Heart left ventricle (tissue), 13 donors: ENCODE data around the gene CES1.

Source experiments
- CTCF ChIP-seq, 12 donors: fragments of 200-600 bp; sonication (generic) in 4 of 12; IDR thresholded peaks; one replicate each; pipeline versions ENCODE4 v1.5.0 to v1.8.0; 2018 to 2022; ENCODE audit warnings: antibody characterized with exemption in 12 of 12, mild to moderate bottlenecking in 5 of 12
- POLR2A ChIP-seq, 2 donors: fragments of 450-650 bp; IDR thresholded peaks; one replicate each; pipeline ENCODE4 v1.6.1; 2017; ENCODE audit warnings: antibody characterized with exemption in 2 of 2, mild to moderate bottlenecking in 2 of 2, moderate library complexity in 2 of 2
- donor health status: ischemic (EF 13 %, LVEDD 7.1; RV severe dilation, severe dysfunction).
- donor health status: DM: no; HTN: yes; CAD: no.
- donor health status: DM: no; HTN: no; CAD: no.
- donor health status: ischemic (EF 25% LVEDD 6.9; RV normal size, moderate dysfunction).
- donor health status: ischemic (EF 25% LVEDD 5.7; RV mildly dilated, moderate dysfunction).
- donor health status: ischemic (EF 35%, LVEDD 5.7; RV mildly dilated, moderate dysfunction).
- donor health status: nonischemic (EF 11% LVEDD 7.7; RV severe dilation, severe dysfunction).
- donor health status: DM: yes; HTN: yes; CAD: no.
- donor health status: PGD.
- donor health status: ischemic (EF 29% LVEDD 5.4; RV normal size, mild dysfunction).
- donor health status: nonischemic (EF 23%, LVEDD 6.1; RV moderate dilation, normal function).

- TF ChIP-seq CTCF (IDR thresholded peaks at IDR 0.05) (no peak), POLR2A (IDR thresholded peaks at IDR 0.05) (no peak)
These were observed at the start of gene CES1 for GRCh38 chr16:55832773-55833691.
